GM12878 (cell line): ENCODE results near the gene CD101.

Experiments
- BCL11A ChIP-seq: IDR thresholded peaks from 2 replicates; pipeline ENCODE4 v1.6.1; 2011; ENCODE audit warnings: low read depth, low read length
- CBFB ChIP-seq: IDR thresholded peaks from 2 replicates; pipeline ENCODE4 v1.6.1; 2016; ENCODE audit warnings: antibody characterized with exemption, low read depth

GRCh38 chr1:117032266-117032665, 30.7 kb downstream of the CD101 start:
- no peak for TF ChIP-seq BCL11A
- no peak for TF ChIP-seq CBFB
